PC-9 (cell line): ENCODE measurements around the gene GPD2.

ENCODE experiments used
- CTCF ChIP-seq: fragments of 200-600 bp; sonication (generic); conservative IDR thresholded peaks from 2 replicates; pipeline ENCODE4 v1.6.1; 2017; ENCODE audit warnings: mixed run types, antibody characterized with exemption, mild to moderate bottlenecking, moderate library complexity
- EZH2 ChIP-seq: fragments of 200-600 bp; sonication (generic); IDR thresholded peaks from 2 replicates; pipeline ENCODE4 v1.8.0; 2017; ENCODE audit warnings: antibody characterized with exemption, low read depth

- TF ChIP-seq CTCF (no peak), EZH2 (no peak)
Measured at GRCh38 chr2:156593594-156593921, 157.4 kb downstream of the GPD2 start.
